Panc1 (cell line): Measurements from ENCODE around the gene TJP3. TPM values are rescaled to one million over a fixed set of nuclear protein-coding genes. Genes with fewer than 3 reads are reported as not detected.

Source experiments
- ATAC-seq: fragments of 200-7000 bp; cut with Tn5 transposase; 2 replicates; pipeline ENCODE4 v1.9.1; 2020; ENCODE audit warnings: mild to moderate bottlenecking, moderate library complexity
- BruUV-seq: library from RNA; stranded (reverse); fragments of 400-500 nt; replicated peaks from 2 replicates; lab custom pipeline; 2021; lab: Mats Ljungman, UMichigan
- CTCF ChIA-PET: fragments of 300-600 bp; sonication (Branson Sonifier 250); formaldehyde crosslinking; loops from one replicate; lab custom pipeline; 2022; ENCODE audit warnings: antibody characterized with exemption; lab: Charles Lee
- POLR2A ChIA-PET: fragments of 300-600 bp; sonication (Branson Sonifier 250); formaldehyde crosslinking; loops from one replicate; lab custom pipeline; 2022; ENCODE audit warnings: antibody characterized with exemption; lab: Charles Lee
- DNase-seq: peaks from one replicate; pipeline ENCODE4 v3.0.0-alpha.2; 2010; ENCODE audit warnings: low read depth, low spot score
- H3K27ac ChIP-seq: 2 replicates; pipeline ENCODE4 v1.5.1; 2011; ENCODE audit warnings: mild to moderate bottlenecking, low read length, inconsistent platforms
- H3K27me3 ChIP-seq: fragments of 200-500 bp; sonication (Bioruptor generic); 2 replicates; pipeline ENCODE4 v1.6.0; 2014; ENCODE audit warnings: low read length, inconsistent platforms; ENCODE audit not compliant: control insufficient read depth, insufficient read depth
- H3K36me3 ChIP-seq: fragments of 200-500 bp; sonication (Bioruptor generic); 2 replicates; pipeline ENCODE4 v1.5.1; 2014; ENCODE audit warnings: inconsistent platforms, mild to moderate bottlenecking, low read length, moderate library complexity; ENCODE audit not compliant: control insufficient read depth, insufficient read depth
- H3K4me1 ChIP-seq: 2 replicates; pipeline ENCODE4 v1.5.1; 2011; ENCODE audit warnings: inconsistent platforms, mild to moderate bottlenecking, low read length, moderate library complexity; ENCODE audit not compliant: control insufficient read depth, insufficient read depth
- H3K4me3 ChIP-seq, 2 experiments: 2 replicates each; pipeline ENCODE4 v1.5.1; 2011 to 2012; ENCODE audit warnings: low read depth in 2 of 2, low read length in 2 of 2, mild to moderate bottlenecking in 2 of 2, inconsistent platforms in 1 of 2, moderate library complexity in 1 of 2
- H3K9me3 ChIP-seq: fragments of 200-500 bp; sonication (Bioruptor generic); 2 replicates; pipeline ENCODE4 v1.5.1; 2014; ENCODE audit warnings: low read depth, mild to moderate bottlenecking, inconsistent platforms, low read length, moderate library complexity; ENCODE audit not compliant: control insufficient read depth, insufficient read depth
- CTCF ChIP-seq: fragments of 450-650 bp; IDR thresholded peaks from 2 replicates; pipeline ENCODE4 v1.5.1; 2017; ENCODE audit warnings: mild to moderate bottlenecking
- POLR2AphosphoS5 ChIP-seq: IDR thresholded peaks from 2 replicates; pipeline ENCODE4 v1.6.1; 2012; ENCODE audit warnings: mild to moderate bottlenecking, low read depth, low read length, moderate library complexity
- SIN3A ChIP-seq: IDR thresholded peaks from 2 replicates; pipeline ENCODE4 v1.6.1; 2012; ENCODE audit warnings: low read depth, mild to moderate bottlenecking, low read length, moderate library complexity, borderline replicate concordance; ENCODE audit not compliant: insufficient read depth
- TCF7L2 ChIP-seq: IDR thresholded peaks from 2 replicates; pipeline ENCODE4 v1.6.1; 2011; ENCODE audit warnings: mild to moderate bottlenecking, low read depth, low read length, inconsistent platforms
- in situ Hi-C: cut with HindIII; loops from 2 replicates; pipeline ENCODE4 v1.10.0; 2016; ENCODE audit warnings: low sequenced_read_pairs, low pct_unique_long_range_greater_than_20kb
- intact Hi-C: fragments of 100-400 bp; cut with micrococcal nuclease; formaldehyde crosslinking; loops from one replicate; pipeline ENCODE4 v1.10.0; 2022; ENCODE audit not compliant: unreplicated experiment
- total RNA-seq: library from RNA; stranded (reverse); gene quantifications from one replicate; pipeline ENCODE4 v1.2.1, GENCODE V29; 2021; ENCODE audit not compliant: unreplicated experiment
- TF ChIP-seq, protein P1 (sequence below), 2 experiments: IDR thresholded peaks; 2 replicates each; pipeline ENCODE4 v1.6.1; 2011 to 2012; ENCODE audit warnings: low read depth in 2 of 2, control low read depth in 1 of 2, low read length in 1 of 2, mild to moderate bottlenecking in 1 of 2, moderate library complexity in 1 of 2; ENCODE audit not compliant: insufficient read depth in 1 of 2

TJP3 gene
- total RNA-seq, 1 experiment from 2014 or later = 2.7 TPM

- no peak overlapping the region for H3K27ac ChIP-seq
- H3K4me1 ChIP-seq = no peaks in the 10 kb centered on the region; the same call in 1 of the 2 replicates
- H3K9me3 ChIP-seq = no peaks in the 10 kb centered on the region
- ChIA-PET POLR2A (no interaction called here), CTCF (no interaction called here)
- no peaks in the 10 kb centered on the region for H3K36me3 ChIP-seq
- DNase-seq (no peak), ATAC-seq (no peak)
- TF ChIP-seq SIN3A = no peak
- no peak for TF ChIP-seq CTCF
- no peak for TF ChIP-seq POLR2AphosphoS5
- TF ChIP-seq TCF7L2 = no peak
- TF ChIP-seq, protein P1, sequence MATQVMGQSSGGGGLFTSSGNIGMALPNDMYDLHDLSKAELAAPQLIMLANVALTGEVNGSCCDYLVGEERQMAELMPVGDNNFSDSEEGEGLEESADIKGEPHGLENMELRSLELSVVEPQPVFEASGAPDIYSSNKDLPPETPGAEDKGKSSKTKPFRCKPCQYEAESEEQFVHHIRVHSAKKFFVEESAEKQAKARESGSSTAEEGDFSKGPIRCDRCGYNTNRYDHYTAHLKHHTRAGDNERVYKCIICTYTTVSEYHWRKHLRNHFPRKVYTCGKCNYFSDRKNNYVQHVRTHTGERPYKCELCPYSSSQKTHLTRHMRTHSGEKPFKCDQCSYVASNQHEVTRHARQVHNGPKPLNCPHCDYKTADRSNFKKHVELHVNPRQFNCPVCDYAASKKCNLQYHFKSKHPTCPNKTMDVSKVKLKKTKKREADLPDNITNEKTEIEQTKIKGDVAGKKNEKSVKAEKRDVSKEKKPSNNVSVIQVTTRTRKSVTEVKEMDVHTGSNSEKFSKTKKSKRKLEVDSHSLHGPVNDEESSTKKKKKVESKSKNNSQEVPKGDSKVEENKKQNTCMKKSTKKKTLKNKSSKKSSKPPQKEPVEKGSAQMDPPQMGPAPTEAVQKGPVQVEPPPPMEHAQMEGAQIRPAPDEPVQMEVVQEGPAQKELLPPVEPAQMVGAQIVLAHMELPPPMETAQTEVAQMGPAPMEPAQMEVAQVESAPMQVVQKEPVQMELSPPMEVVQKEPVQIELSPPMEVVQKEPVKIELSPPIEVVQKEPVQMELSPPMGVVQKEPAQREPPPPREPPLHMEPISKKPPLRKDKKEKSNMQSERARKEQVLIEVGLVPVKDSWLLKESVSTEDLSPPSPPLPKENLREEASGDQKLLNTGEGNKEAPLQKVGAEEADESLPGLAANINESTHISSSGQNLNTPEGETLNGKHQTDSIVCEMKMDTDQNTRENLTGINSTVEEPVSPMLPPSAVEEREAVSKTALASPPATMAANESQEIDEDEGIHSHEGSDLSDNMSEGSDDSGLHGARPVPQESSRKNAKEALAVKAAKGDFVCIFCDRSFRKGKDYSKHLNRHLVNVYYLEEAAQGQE (IDR thresholded peaks at IDR 0.05; ENCODE audit: insufficient read depth in 1 of 2, low read depth in 2 of 2, low read length in 1 of 2) = no peak
- BruUV-seq = no TSS peak
- H3K27me3 ChIP-seq = no peaks in the 10 kb centered on the region
- H3K4me3 ChIP-seq = no peak overlapping the region
- in situ Hi-C loops = no loop called here
- intact Hi-C loops = no loop called here
Measured at GRCh38 chr19:3684054-3684816, 23.9 kb upstream of the TJP3 start.

DNA sequence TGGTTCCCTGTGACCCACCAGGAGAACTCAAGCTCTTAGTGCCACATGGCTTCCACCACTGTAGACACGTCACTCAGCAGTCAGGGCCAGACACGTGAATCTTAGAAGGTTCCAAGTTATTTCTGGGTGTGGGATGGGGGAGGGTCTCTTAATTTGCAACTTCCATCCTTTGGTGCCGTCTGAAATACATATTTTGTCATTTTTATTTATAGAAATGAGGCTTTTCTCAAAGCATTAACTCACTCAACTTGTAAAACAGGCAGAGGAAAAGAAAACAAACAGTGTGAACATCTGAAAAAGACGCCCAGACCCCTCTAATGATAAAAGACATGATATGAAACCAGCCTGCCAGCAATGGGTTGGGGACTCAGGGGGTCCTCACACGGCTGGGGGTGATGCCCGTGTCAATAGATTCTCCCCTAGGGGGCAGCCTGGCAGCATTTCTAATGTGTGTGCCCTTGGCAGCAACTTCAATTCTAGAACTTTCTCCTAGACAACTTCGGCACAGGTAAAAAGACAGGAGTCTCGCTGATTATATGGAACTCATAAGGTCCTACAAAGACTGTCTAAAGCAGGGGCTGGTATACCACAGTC lies 23.3 kb upstream of the TJP3 start:
- no peaks in the 10 kb centered on the region for H3K9me3 ChIP-seq
- TF ChIP-seq, protein P1 (IDR thresholded peaks at IDR 0.05; ENCODE audit: insufficient read depth in 1 of 2, low read depth in 2 of 2, low read length in 1 of 2) = no peak
- TF ChIP-seq POLR2AphosphoS5 = no peak
- TF ChIP-seq SIN3A = no peak
- TF ChIP-seq CTCF = no peak
- no peak for TF ChIP-seq TCF7L2
- H3K27ac ChIP-seq = no peak overlapping the region
- BruUV-seq = no TSS peak
- no peak overlapping the region for H3K4me3 ChIP-seq
- CTCF ChIA-PET = no interaction called here
- no peak for ATAC-seq
- DNase-seq = no peak
- POLR2A ChIA-PET = no interaction called here
- no peaks in the 10 kb centered on the region for H3K36me3 ChIP-seq
- in situ Hi-C loops (no loop called here), intact Hi-C loops (no loop called here)
- no peaks in the 10 kb centered on the region for H3K27me3 ChIP-seq
- no peaks in the 10 kb centered on the region; the same call in 1 of the 2 replicates for H3K4me1 ChIP-seq
